ENCODE measurements around the gene IL9.

The IL9 gene

DNA sequence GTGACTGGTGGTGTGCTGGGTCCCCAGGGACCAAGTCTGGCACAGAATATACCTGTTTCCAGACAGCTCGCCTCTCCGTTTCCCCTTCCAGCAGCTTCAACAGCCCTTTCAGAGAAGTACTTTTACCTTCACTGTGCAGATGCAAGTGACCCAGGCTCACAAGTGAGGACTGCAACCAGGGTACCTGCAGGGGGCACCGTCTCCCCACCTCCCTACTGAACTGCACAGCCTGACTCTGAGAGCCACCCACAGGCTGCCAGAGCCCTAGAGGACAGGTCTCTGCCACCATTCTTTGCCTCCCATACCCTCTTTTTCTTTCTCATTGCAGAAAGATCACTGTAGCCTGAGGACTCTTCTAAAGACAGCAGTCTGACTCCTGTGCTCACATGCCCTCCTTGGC, 15.4 kb downstream of the IL9 start:
- Histone ChIP-seq H3K4me3 (ENCODE audit: low read depth, low read length) (no peak overlapping the region), H3K27me3 (ENCODE audit: control insufficient read depth, insufficient read depth, low read length) (no peaks in the 10 kb centered on the region), H3K27ac (no peak overlapping the region), H2AFZ (no peak overlapping the region), H3K4me2 (ENCODE audit: low read length) (no peak overlapping the region), H3K9ac (no peak overlapping the region), H3K36me3 (ENCODE audit: control insufficient read depth, insufficient read depth, low read length) (no peaks in the 10 kb centered on the region), H3K79me2 (no peaks in the 10 kb centered on the region), H3K4me1 (no peaks in the 10 kb centered on the region), H3K9me3 (ENCODE audit: control insufficient read depth, low read length) (no peaks in the 10 kb centered on the region)
- TF ChIP-seq, protein P1, sequence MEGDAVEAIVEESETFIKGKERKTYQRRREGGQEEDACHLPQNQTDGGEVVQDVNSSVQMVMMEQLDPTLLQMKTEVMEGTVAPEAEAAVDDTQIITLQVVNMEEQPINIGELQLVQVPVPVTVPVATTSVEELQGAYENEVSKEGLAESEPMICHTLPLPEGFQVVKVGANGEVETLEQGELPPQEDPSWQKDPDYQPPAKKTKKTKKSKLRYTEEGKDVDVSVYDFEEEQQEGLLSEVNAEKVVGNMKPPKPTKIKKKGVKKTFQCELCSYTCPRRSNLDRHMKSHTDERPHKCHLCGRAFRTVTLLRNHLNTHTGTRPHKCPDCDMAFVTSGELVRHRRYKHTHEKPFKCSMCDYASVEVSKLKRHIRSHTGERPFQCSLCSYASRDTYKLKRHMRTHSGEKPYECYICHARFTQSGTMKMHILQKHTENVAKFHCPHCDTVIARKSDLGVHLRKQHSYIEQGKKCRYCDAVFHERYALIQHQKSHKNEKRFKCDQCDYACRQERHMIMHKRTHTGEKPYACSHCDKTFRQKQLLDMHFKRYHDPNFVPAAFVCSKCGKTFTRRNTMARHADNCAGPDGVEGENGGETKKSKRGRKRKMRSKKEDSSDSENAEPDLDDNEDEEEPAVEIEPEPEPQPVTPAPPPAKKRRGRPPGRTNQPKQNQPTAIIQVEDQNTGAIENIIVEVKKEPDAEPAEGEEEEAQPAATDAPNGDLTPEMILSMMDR (IDR thresholded peaks at IDR 0.05) = no peak

DNA sequence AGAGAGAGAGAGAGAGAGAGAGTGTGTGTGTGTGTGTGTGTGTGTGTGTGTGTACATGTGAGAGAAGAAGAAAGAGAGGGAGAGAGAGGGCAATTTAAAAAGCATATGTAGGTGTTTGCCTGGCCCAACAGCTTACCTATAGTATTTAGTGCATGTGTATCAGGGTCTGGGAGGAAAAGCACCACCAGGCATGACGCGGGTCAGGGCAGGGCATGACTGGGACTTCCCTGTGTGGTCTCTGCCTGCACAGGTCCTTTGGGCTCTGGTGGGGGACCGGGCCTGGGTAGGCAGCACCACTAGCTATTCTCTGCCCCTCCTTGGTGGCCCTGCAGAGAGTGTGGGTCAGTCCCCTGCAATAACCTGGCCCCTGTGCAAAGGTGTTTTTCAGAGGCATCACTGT, 16.1 kb downstream of the IL9 start:
- H3K36me3 ChIP-seq (ENCODE audit: control insufficient read depth, insufficient read depth, low read length) = no peaks in the 10 kb centered on the region
- H3K9me3 ChIP-seq (ENCODE audit: control insufficient read depth, low read length) = no peaks in the 10 kb centered on the region
- H3K9ac ChIP-seq = no peak overlapping the region
- H3K4me2 ChIP-seq (ENCODE audit: low read length) = no peak overlapping the region
- TF ChIP-seq, protein P1 (IDR thresholded peaks at IDR 0.05) = no peak
- H3K79me2 ChIP-seq = no peaks in the 10 kb centered on the region
- no peak overlapping the region for H2AFZ ChIP-seq
- H3K4me1 ChIP-seq = no peaks in the 10 kb centered on the region
- H3K4me3 ChIP-seq (ENCODE audit: low read depth, low read length) = no peak overlapping the region
- no peak overlapping the region for H3K27ac ChIP-seq
- no peaks in the 10 kb centered on the region for H3K27me3 ChIP-seq (ENCODE audit: control insufficient read depth, insufficient read depth, low read length)

DNA sequence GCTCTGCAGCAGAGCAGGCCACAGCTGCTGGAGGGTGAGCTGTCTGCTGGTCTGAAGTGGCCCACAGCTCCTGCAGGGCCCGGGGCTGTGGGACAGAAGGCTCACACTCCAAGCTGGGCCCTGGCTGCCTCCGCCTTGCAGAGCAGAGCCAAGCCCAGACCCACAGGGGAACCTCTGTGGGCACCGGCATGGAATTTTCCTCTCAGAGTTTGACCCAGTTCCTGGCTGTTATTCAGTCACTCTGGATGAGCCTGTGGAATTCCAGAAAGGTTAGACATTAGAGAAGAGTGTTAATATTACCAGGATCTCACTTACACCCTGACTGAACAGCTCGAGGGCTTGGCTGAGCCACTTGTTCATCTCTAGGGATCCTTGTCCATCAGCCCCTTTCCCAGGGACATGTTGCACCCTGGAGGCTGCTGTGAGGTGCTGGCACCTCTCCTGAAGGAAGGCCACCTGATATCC, 17.5 kb downstream of the IL9 start:
- H3K4me2 ChIP-seq (ENCODE audit: low read length) = no peak overlapping the region
- H3K9ac ChIP-seq = no peak overlapping the region
- TF ChIP-seq, protein P1 (IDR thresholded peaks at IDR 0.05) = no peak
- no peak overlapping the region for H3K27ac ChIP-seq
- no peak overlapping the region for H2AFZ ChIP-seq
- no peak overlapping the region for H3K4me3 ChIP-seq (ENCODE audit: low read depth, low read length)
- no peaks in the 10 kb centered on the region for H3K4me1 ChIP-seq
- H3K27me3 ChIP-seq (ENCODE audit: control insufficient read depth, insufficient read depth, low read length) = no peaks in the 10 kb centered on the region
- no peaks in the 10 kb centered on the region for H3K9me3 ChIP-seq (ENCODE audit: control insufficient read depth, low read length)
- H3K36me3 ChIP-seq (ENCODE audit: control insufficient read depth, insufficient read depth, low read length) = no peaks in the 10 kb centered on the region
- no peaks in the 10 kb centered on the region for H3K79me2 ChIP-seq

DNA sequence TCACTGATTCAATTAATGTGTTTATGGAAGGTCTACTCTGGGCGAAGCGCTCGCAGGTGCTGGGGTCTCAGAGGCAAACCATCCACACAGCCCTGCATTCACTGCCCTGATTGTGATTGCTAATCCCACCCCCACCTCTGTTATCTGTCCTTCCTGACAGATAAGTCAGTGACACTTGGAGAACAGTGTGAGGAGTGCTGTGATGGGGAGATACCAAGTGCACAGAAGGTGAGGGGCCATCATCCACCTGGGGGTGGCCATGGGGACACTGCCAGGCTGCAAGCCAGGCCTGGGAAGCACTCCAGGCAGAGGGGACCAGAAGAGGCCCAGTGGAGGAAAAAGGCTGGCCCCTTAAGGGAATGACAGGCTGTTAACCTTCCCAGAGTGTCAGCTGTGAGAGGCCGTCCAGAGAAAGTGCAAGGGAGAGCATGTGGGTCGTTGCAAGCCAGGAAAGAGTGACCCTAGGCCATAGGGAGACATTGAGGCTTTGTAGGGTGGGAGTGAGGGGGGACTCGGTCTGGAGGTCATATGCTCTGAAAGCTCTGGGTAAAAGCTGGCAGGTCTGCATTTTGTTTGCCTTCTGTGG, 18.0 kb downstream of the IL9 start:
- TF ChIP-seq, protein P1 (IDR thresholded peaks at IDR 0.05) = no peak
- H3K9ac ChIP-seq = no peak overlapping the region

DNA sequence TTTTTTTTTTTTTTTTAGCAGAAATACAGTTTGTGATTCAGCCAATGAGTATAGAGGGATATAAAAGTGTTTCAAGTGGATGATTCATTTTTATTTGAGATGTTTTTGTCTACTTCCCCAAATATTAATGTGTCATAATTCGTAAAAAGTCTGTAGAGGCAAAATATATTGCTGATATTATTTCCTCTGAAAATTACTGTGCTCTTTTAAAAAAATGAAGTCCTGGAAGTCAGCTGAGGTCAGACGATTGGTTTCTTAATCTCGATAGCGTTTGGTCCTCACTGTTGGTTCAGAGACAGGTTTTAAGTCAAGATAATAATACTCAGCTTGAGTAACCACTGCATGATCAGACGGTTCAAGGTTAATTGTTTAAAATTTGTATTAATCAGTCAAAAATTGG, 19.5 kb downstream of the IL9 start:
- Histone ChIP-seq H3K9me3 (ENCODE audit: control insufficient read depth, low read length) (no peaks in the 10 kb centered on the region), H2AFZ (no peak overlapping the region), H3K27ac (no peak overlapping the region), H3K9ac (no peak overlapping the region), H3K36me3 (ENCODE audit: control insufficient read depth, insufficient read depth, low read length) (no peaks in the 10 kb centered on the region), H3K4me3 (ENCODE audit: low read depth, low read length) (no peak overlapping the region), H3K27me3 (ENCODE audit: control insufficient read depth, insufficient read depth, low read length) (no peaks in the 10 kb centered on the region), H3K4me2 (ENCODE audit: low read length) (no peak overlapping the region), H3K4me1 (no peaks in the 10 kb centered on the region), H3K79me2 (no peaks in the 10 kb centered on the region)
- TF ChIP-seq, protein P1 (IDR thresholded peaks at IDR 0.05) = no peak

More for the DNA sequence above, 18.0 kb downstream of the IL9 start:
- Histone ChIP-seq H3K9me3 (ENCODE audit: control insufficient read depth, low read length) (no peaks in the 10 kb centered on the region), H2AFZ (no peak overlapping the region), H3K79me2 (no peaks in the 10 kb centered on the region), H3K4me2 (ENCODE audit: low read length) (no peak overlapping the region), H3K27ac (no peak overlapping the region), H3K36me3 (ENCODE audit: control insufficient read depth, insufficient read depth, low read length) (no peaks in the 10 kb centered on the region), H3K4me3 (ENCODE audit: low read depth, low read length) (no peak overlapping the region), H3K4me1 (no peaks in the 10 kb centered on the region), H3K27me3 (ENCODE audit: control insufficient read depth, insufficient read depth, low read length) (no peaks in the 10 kb centered on the region)
